ENCODE data around the gene CCM2. TPM values are rescaled to one million over a fixed set of nuclear protein-coding genes. Genes with fewer than 3 reads are reported as not detected.

CCM2 gene
- total and polyA plus RNA-seq, 2 experiments from 2014 or later, result 24.9 to 40.1 TPM

- H4K20me1 ChIP-seq (replicated peaks; ENCODE audit: insufficient read depth), result peaks cover 16% of the 10 kb centered on the region
- no peaks in the 10 kb centered on the region for H3K27me3 ChIP-seq (ENCODE audit: insufficient read depth)
- no peaks in the 10 kb centered on the region for H3K9me3 Mint-ChIP-seq
- H3K79me2 ChIP-seq (replicated peaks; ENCODE audit: insufficient read depth), result peaks cover 8% of the 10 kb centered on the region
- H3K36me3 Mint-ChIP-seq (ENCODE audit: low read depth), result peaks cover 45% of the 10 kb centered on the region
- peaks cover 6% of the 10 kb centered on the region for H3K4me1 Mint-ChIP-seq
- H3K27ac ChIP-seq (ENCODE audit: low read depth), result peak overlapping the region; percentile 42; the same call in 1 of the 2 replicates
- DNase-seq (ENCODE audit: low spot score), result peak; percentile 35
- no peak overlapping the region for H3K4me2 ChIP-seq
- H3K4me1 ChIP-seq (ENCODE audit: insufficient read depth), result no peaks in the 10 kb centered on the region
- H3K27ac Mint-ChIP-seq, result no peak overlapping the region
- H2AFZ ChIP-seq, result no peak overlapping the region
- TF ChIP-seq CTCF (conservative IDR thresholded peaks at IDR 0.05; ENCODE audit: low read depth in 2 of 2) (0 out of 4 replicates have a peak, but pooled peaks of 1 of the 2 experiments have one; percentile 21), ETS1 (IDR thresholded peaks at IDR 0.05) (no peak)
- no peak overlapping the region for H3K4me3 ChIP-seq
- peaks cover 17% of the 10 kb centered on the region for H3K27me3 Mint-ChIP-seq (ENCODE audit: insufficient read depth, low read depth, poor library complexity)
- H3K4me3 Mint-ChIP-seq, result no peak overlapping the region
- no peaks in the 10 kb centered on the region for H3K9me2 ChIP-seq (ENCODE audit: insufficient read depth)
- peaks cover 29% of the 10 kb centered on the region for H3K36me3 ChIP-seq (ENCODE audit: insufficient read depth)
- peaks cover 36% of the 10 kb centered on the region for H3F3A ChIP-seq (replicated peaks; ENCODE audit: low read depth)
- no peak; the same call in 2 of the 3 replicates for ATAC-seq
These were observed 20.3 kb upstream of the CCM2 start for GRCh38 chr7:44979481-44980392.

GRCh38 chr7:44980393-44981034 lies 19.5 kb upstream of the CCM2 start:
- Histone ChIP-seq H3K4me1 (ENCODE audit: insufficient read depth) (peaks cover 7% of the 10 kb centered on the region), H2AFZ (no peak overlapping the region), H3K27ac (ENCODE audit: low read depth) (no peak overlapping the region), H3K36me3 (ENCODE audit: insufficient read depth) (peaks cover 37% of the 10 kb centered on the region), H3K9me2 (ENCODE audit: insufficient read depth) (no peaks in the 10 kb centered on the region), H3K4me3 (no peak overlapping the region), H4K20me1 (replicated peaks; ENCODE audit: insufficient read depth) (peaks cover 21% of the 10 kb centered on the region), H3F3A (replicated peaks; ENCODE audit: low read depth) (peaks cover 44% of the 10 kb centered on the region), H3K4me2 (no peak overlapping the region), H3K79me2 (replicated peaks; ENCODE audit: insufficient read depth) (peaks cover 16% of the 10 kb centered on the region), H3K27me3 (ENCODE audit: insufficient read depth) (no peaks in the 10 kb centered on the region)
- H3K27ac Mint-ChIP-seq, result no peak overlapping the region
- no peak for TF ChIP-seq EZH2phosphoT487 (IDR thresholded peaks at IDR 0.05; ENCODE audit: unreplicated experiment)
- no peak for DNase-seq (ENCODE audit: low spot score)
- no peaks in the 10 kb centered on the region for H3K9me3 Mint-ChIP-seq
- H3K4me3 Mint-ChIP-seq, result no peak overlapping the region
- H3K27me3 Mint-ChIP-seq (ENCODE audit: insufficient read depth, low read depth, poor library complexity), result peaks cover 19% of the 10 kb centered on the region
- H3K36me3 Mint-ChIP-seq (ENCODE audit: low read depth), result peaks cover 53% of the 10 kb centered on the region
- H3K4me1 Mint-ChIP-seq, result peaks cover 13% of the 10 kb centered on the region
- ATAC-seq, result no peak

Data from GM23338 (cell line).